K562 (cell line): ENCODE data around the gene NBEAL2. TPM values are rescaled to one million over a fixed set of nuclear protein-coding genes. Genes with fewer than 3 reads are reported as not detected.

ENCODE experiments used
- CBFA2T3 ChIP-seq: fragments of 450-650 bp; IDR thresholded peaks from 2 replicates; pipeline ENCODE4 v1.6.1; 2017
- CEBPB ChIP-seq: fragments of 450-650 bp; IDR thresholded peaks from 2 replicates; pipeline ENCODE4 v1.6.1; 2016; ENCODE audit warnings: missing genetic modification characterization, missing compliant biosample characterization
- CXXC5 ChIP-seq: fragments of 250-450 bp; sonication (Bioruptor Pico); IDR thresholded peaks from 2 replicates; pipeline ENCODE4 v1.8.0; 2022; ENCODE audit warnings: inconsistent platforms, mild to moderate bottlenecking, moderate library complexity
- EGR1 ChIP-seq: fragments of 450-650 bp; conservative IDR thresholded peaks from 2 replicates; pipeline ENCODE4 v1.6.1; 2017; ENCODE audit warnings: mild to moderate bottlenecking
- MAX ChIP-seq: sonication (generic); formaldehyde crosslinking; IDR thresholded peaks from 2 replicates; pipeline ENCODE4 v1.9.0; 2022; ENCODE audit warnings: mild to moderate bottlenecking, missing genetic modification reagents
- RERE ChIP-seq: sonication (generic); formaldehyde crosslinking; IDR thresholded peaks from 2 replicates; pipeline ENCODE4 v1.8.0; 2023; ENCODE audit warnings: missing genetic modification reagents, mild to moderate bottlenecking, borderline replicate concordance
- SMAD4 ChIP-seq: fragments of 250-450 bp; sonication (Bioruptor Pico); conservative IDR thresholded peaks from 2 replicates; pipeline ENCODE4 v1.8.0; 2021; ENCODE audit warnings: inconsistent platforms, mild to moderate bottlenecking, moderate library complexity
- TAL1 ChIP-seq: fragments of 450-650 bp; IDR thresholded peaks from 2 replicates; pipeline ENCODE4 v1.6.1; 2016; ENCODE audit warnings: mild to moderate bottlenecking
- TFAP4 ChIP-seq: sonication (generic); formaldehyde crosslinking; IDR thresholded peaks from 2 replicates; pipeline ENCODE4 v1.8.0; 2022; ENCODE audit warnings: missing genetic modification reagents, mild to moderate bottlenecking, moderate library complexity, borderline replicate concordance
- WHSC1 ChIP-seq: IDR thresholded peaks from one replicate; pipeline ENCODE4 v1.6.1; 2012; ENCODE audit warnings: low read length, control low read depth, inconsistent platforms
- polyA plus RNA-seq, 8 experiments: library from polyadenylated mRNA; depleted of rRNA in 4 of 8; stranded (reverse) in 5 of 8; unstranded in 3 of 8; fragments of >200 nt; fragmentation: Nextera tagmentation in 2 of 8; fragmentation: Illumina TruSeq in 1 of 8; extraction: Ambion mirVana in 2 of 8; extraction: Trizol in 1 of 8; gene quantifications; 2 replicates each; pipeline versions ENCODE4 v1.2.1 to v1.2.3, GENCODE V29; 2011 to 2014; ENCODE audit warnings: inconsistent platforms in 1 of 8, missing spikeins in 1 of 8
- total RNA-seq, 7 experiments: library from RNA; depleted of rRNA in 6 of 7; stranded (reverse); fragments of >200 nt in 6 of 7; fragmentation: Illumina TruSeq in 2 of 7; extraction: Trizol in 2 of 7; gene quantifications; 2 replicates each; pipeline versions ENCODE4 v1.2.1 to v1.2.3, GENCODE V29; 2011 to 2021; ENCODE audit warnings: low replicate concordance in 1 of 7

The NBEAL2 gene
- total and polyA plus RNA-seq, 9 of the 15 experiments (the other 6 are each of a cell fraction or from before 2014, with no cell fraction given), result 0.06 to 114 (median 29.6) TPM

GRCh38 chr3:46970391-46971091, 8.9 kb upstream of the NBEAL2 start (continued):
- TF ChIP-seq TFAP4 (CRISPR knock-in tag) (peak; percentile 46; the same call in 1 of the 2 replicates), WHSC1 (peak; percentile 12), EGR1 (no peak), TAL1 (peak; percentile 74), RERE (CRISPR knock-in tag) (no peak), MAX (CRISPR knock-in tag) (peak; percentile 7; the same call in 1 of the 2 replicates), CXXC5 (peak; percentile 29; the same call in 1 of the 2 replicates), CBFA2T3 (peak; percentile 92), CEBPB (tag) (no peak), SMAD4 (CRISPR knock-in tag) (peak; percentile 86)
